Head of caudate nucleus (tissue), 42 donors: ENCODE results near the gene GAS2L2.
"Not testable (repeated sequence)": the region's sequence is repeated elsewhere in the genome, so short reads cannot be mapped to it uniquely, and the experiment has no call there.

Experiments used
- DNase-seq, 42 donors: peaks; one replicate each; pipeline versions ENCODE4 v3.0.0 to v3.0.0-alpha.2; 2020 to 2021; ENCODE audit warnings: mixed read lengths in 7 of 42
- intact Hi-C: fragments of 100-400 bp; cut with DNase I; formaldehyde crosslinking; loops from one replicate; pipeline ENCODE4 v1.15.0; 2022

GAS2L2 gene

GRCh38 chr17:35715416-35715815 is 37.6 kb downstream of the GAS2L2 start:
- intact Hi-C loops = no loop called here
- DNase-seq = peak in 26 of 42 donors; percentile 10 to 84 (median 44)

DNA sequence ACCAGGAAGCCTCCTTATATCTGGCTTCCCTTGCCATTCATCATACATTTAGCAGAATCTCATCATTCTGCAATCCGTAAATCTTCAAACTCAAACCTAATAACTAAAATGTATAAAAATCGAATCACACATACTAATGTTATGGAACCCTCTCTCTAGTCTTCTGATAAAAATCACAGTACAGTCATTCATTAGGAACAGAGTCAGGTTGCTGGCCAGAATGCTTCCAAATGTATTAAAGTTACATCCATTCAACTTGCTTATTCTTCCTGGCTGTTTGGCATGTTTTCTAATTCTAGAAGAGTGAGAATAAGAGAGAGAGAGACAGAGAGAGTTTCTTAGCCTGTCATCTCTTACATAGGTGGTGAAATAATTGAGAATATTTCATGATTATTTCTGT is 38.1 kb downstream of the GAS2L2 start:
- intact Hi-C loops = no loop called here

DNA sequence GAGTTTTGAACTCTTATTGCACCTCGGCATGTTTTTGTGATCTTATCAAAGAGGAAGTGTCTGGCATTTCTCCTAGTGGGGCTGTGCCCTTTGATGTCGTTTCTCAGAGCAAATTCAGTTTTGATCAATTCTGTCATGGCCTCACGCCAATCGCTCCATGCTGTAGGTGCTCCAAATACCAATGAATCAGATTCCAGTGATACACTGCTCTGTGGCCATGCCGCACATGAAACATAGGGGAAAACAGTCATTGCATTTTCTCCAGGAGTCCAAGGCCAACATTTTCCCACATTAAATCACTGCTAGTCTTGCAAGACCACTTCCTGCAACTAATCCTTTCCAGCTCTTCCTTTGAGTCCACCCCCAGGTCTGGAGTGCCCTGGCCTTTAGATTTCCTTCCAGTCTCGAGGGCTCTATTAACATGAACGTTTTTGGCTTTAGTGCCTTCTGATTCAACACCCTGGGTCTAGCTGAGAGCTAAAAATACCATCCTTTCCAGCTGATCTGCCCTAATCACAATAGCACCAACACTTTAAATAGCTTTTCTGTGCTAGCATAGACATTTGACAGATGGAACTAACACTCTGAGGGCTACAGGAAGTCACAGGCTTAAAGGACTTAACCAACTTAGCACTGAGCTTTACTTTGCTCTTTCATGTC is 39.8 kb downstream of the GAS2L2 start:
- intact Hi-C loops = no loop called here
- no peak for DNase-seq

More for the DNA sequence above, 38.1 kb downstream of the GAS2L2 start:
- DNase-seq = no peak

DNA sequence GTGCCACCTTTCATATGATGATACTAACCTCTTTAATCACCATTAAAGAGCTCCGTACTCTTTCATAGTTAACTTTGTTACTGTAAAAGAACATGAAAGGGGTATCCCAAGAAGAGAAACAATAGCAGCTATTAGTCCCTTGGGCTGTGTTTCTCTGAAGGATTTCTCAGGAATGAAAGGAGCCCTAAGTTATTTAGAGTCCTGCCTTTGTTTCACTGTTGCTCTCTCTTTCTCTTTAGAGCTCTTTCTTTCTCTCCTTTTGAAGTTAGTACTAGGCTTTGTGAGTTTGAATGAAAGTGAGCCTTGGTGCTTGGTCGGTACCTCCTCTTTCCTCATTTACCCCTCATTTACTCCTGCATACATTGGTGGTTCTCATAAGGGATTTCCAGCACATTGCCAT is 42.1 kb downstream of the GAS2L2 start:
- intact Hi-C loops = no loop called here
- DNase-seq = no peak

DNA sequence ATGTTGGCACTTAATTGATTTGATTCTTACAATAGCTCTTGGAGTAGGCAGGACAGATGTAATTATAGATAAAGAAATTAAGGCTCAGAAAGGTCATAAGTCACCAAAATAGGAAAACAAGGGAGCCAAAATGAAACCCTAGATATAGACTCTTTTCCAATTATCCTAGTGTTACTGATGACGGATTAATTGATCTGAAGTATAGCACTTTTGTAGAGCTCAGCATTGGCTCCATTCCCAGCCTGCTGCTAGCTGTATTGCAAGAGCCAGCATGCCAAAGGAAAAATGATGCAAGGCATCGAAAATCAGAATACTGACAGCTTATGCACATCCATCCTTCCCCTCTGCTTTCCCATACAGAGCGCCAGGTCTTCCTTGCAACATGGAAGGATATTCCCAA is 43.2 kb downstream of the GAS2L2 start:
- intact Hi-C loops = no loop called here

DNA sequence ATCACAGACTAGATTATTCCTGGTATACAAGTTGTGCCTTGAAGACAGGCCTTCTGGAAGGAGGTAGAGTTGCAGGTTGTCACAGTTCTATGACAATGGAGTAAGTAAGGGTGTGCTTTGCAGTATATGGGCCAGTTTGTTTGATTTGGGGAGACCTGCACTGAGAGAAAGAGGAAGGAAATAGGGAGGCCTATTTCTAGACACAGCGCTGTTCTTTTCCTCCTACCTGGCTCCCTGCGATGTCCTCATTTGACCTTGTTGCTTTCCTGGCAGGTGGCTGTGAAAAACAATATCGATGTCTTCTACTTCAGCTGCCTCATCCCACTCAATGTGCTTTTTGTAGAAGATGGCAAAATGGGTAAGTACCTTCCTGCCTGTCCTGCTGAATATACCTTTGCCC is 44.1 kb downstream of the GAS2L2 start:
- intact Hi-C loops = no loop called here
- DNase-seq = peak in 1 of 42 donors; percentile 39

More for the DNA sequence above, 43.2 kb downstream of the GAS2L2 start:
- DNase-seq = peak in 4 of 42 donors; percentile 26 to 51 (median 34)

DNA sequence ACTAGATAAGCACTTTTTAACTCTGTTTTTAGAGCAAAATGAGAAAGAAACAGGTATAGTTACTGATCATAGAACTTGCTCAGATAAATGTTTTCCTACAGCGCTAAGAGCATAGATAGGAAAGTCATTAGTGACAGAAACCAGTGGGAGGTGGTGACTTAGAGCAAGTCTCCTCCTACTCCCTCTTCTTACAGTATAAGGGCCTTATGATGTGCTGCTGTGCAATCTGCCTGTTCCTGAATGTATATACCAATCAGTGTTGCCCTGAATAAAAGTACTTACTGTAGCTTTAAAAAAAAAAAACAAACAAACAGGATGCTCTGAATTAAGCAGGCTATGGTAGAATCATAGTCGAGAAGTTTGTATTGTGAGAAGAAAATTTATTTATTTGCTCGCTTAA is 44.9 kb downstream of the GAS2L2 start:
- peak in 5 of 42 donors; percentile 20 to 68 (median 35) for DNase-seq
- intact Hi-C loops = no loop called here

- DNase-seq = no peak
- intact Hi-C loops = no loop called here
These were observed 47.3 kb downstream of the GAS2L2 start for GRCh38 chr17:35705705-35706104.

DNA sequence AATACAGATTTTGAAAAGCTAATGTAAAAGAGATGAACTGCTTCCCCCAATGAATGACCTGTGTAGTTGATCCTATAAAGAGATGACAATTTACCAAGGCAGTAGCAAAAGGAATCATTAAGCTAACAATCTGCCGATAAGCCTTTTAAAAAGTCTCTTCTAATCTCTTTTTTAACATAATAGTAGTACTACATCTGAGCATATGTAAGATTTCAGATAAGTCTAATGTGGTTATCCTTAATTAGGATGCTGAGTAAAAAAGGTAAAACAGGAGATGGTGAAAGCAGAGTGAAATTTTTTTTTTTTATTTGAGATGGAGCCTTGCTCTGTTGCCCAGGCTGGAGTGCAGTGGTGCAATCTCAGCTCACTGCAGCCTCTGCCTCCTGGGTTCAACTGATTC is 47.8 kb downstream of the GAS2L2 start:
- intact Hi-C loops = no loop called here
- no peak for DNase-seq

DNA sequence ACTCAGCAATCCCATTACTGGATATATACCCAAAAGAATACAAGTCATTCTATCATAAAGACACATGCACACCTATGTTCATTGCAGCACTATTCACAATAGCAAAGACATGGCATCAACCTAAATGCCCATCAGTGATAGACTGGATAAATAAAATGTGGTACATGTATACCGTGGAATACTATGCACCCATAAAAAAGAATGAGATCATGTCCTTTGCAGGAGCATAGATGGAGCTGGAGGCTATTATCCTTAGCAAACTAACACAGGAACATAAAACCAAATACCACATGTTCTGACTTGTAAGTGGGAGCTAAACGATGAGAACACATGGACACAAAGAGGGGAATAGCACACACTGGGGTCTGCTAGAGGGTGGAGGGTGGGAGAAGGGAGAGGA is 49.7 kb downstream of the GAS2L2 start:
- DNase-seq, intact Hi-C loops: not testable (repeated sequence)

- no peak for DNase-seq
- intact Hi-C loops = no loop called here
These were observed 51.5 kb downstream of the GAS2L2 start for GRCh38 chr17:35701491-35701890.

DNA sequence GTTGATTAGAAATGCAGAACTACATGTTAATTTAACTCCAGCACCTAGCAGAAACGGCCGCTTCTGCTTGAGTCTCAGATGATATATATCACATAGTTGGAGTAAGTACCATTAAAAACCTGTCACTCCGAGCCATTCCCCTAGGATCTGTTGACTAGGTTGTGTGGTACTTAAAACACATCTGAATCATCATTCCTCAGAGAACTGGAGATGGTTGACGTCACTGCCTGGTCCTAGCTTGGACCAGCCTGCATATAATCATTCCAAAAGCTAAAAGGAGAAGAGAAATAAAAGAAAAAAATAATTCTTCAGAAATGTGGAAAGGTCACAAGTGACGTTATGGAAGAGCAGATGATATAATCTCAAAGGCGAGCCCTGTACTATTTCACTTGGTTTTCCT is 52.9 kb downstream of the GAS2L2 start:
- peak in 1 of 42 donors; percentile 17 for DNase-seq
- intact Hi-C loops = no loop called here

GRCh38 chr17:35698800-35699199 is 54.2 kb downstream of the GAS2L2 start:
- intact Hi-C loops = no loop called here
- no peak for DNase-seq

DNA sequence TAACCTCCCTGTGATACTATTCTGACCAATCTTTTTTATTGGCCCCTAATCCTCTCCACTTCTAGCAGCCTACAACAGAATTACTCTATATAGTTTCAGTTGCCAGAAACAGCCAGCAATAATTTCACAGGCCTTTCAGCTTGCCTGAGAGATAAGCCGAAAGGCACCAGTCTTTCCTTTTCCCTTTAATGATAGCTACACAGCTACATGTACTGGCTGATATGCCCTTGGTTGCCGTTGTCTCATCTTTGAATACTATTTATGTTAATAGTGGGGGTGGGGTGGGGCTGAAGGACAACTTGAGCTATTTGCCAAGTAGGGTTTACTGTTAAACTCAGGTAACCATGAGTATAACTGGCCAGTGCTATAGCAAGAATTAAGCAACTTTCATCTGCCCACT is 57.4 kb downstream of the GAS2L2 start:
- intact Hi-C loops = no loop called here

GRCh38 chr17:35694906-35695305 is 58.1 kb downstream of the GAS2L2 start:
- no peak for DNase-seq
- intact Hi-C loops = no loop called here

More for the DNA sequence above, 57.4 kb downstream of the GAS2L2 start:
- DNase-seq = no peak
